Bone marrow (tissue), 2 donors: ENCODE data around the gene PRELID3B.

Source experiments
- DNase-seq, 2 donors: peaks; one replicate each; lab custom pipeline; 2025; lab: John Stamatoyannopoulos, UW

Gene PRELID3B

DNA sequence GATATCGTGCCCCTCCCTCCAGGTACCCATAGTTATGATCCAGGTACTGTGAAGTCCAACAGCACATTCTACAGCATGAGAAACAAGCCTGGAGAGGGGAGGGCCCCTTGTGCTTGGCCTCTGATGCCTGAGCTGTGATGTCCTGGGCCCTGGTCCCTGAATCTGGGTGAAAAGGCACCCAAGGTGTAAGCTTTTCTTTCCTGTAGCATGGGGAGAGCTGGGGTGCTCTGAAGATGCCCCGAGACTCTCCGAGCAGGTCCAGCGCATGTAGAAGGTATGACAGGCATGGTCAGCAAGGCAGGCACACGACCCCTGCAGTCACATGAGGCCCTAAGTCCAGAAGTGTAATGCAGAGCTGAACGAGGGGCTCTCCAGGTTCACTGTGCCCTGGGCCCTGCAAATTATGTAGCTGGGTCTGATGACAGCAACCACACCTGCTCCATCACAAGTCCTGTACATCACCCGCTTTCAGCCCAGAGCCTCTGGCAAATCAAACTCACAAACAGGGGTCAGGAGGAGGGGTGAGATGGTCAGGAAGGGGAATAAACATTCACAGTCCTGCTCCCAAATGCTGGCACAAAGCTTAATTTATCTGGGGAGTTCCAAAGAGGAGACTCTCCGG lies 33.8 kb downstream of the PRELID3B start:
- DNase-seq, result no peak

DNA sequence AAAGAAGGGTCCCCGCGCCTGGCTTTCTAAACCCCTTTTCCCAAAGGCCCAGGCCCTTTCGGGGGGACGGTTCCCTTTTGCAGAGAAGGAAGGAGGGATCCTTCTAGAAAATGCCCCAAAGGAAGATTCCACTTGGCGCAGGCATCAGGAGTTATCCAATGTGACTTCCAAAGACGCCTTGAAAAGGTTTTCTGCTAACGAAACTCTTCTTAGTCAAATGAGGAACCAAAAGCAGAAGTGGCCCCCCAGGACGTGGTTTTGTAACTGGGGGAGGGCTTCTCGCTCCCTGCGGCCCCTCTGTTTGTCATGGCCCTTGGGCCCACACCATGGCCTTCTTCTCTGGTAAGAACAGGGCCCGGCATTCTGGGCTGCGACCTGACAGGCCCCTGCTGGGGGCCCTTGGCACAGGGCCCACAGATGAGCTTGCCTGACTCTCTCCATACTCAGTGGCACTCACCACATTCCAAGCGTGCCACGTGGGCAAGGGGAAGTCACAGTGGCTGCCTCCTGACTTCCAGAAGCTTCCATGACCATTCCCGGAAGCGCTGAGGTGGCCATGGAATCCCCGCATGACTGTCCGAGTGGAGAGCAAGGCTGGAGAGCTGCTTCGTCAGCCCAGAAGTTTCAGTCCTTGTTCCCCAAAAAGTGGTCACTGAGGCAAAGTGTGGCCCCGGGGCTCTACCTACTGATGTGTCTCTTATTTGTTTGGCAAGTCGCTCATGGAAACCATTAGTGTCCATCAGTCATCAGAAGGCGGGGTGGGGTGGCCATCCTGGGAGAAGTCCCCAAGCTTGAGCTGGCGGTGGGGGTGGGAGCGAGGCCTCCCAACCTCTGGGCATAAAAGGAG lies 34.7 kb downstream of the PRELID3B start:
- peak; percentile 80 to 85 for DNase-seq

DNA sequence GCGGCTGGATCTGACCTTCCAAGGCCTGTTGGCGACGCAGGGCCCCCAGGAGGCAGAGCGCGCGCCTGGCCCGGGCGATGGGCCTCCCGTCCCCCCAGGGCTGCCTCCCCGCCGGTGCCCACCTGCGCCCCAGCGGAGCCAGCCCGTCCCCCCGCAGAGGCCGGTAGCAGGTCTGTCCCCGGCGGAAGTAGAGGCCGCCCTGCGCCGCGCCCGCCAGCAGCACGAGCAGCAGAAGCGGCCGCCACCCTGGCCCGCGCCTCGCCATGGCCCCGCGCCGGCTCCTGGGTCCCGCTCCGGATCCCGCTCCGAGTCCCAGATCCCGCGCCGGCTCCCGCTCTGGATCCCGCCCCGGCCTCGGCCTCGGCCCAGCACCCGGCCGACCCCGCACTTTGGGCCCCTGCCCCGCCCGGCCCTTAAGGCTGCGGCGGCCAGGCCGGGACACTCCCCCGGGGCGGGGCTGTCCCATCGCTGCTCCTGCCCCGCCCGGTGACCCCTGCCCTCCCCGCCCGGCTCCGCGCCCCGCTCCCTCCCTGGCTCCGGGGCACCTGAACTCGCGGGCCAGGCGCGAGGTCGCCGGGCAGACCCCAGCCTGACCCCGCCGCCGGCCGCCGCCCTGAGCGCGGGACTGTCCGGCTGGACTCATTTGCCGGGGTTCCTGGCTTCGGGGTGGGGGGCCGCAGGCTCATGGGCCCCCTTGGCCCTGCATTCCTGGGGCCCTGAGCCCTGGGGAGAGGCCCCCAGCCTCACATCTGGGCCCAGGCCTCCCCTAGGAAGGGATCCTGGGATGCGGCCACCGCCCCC lies 35.5 kb downstream of the PRELID3B start, which contains the start of gene CTSZ:
TSS of gene CTSZ (minus strand) at position 391 of the 801 bp plus-strand sequence. CDS start at position 265, 126 bp downstream.
- peak in 1 of 2 donors; percentile 78 for DNase-seq

DNA sequence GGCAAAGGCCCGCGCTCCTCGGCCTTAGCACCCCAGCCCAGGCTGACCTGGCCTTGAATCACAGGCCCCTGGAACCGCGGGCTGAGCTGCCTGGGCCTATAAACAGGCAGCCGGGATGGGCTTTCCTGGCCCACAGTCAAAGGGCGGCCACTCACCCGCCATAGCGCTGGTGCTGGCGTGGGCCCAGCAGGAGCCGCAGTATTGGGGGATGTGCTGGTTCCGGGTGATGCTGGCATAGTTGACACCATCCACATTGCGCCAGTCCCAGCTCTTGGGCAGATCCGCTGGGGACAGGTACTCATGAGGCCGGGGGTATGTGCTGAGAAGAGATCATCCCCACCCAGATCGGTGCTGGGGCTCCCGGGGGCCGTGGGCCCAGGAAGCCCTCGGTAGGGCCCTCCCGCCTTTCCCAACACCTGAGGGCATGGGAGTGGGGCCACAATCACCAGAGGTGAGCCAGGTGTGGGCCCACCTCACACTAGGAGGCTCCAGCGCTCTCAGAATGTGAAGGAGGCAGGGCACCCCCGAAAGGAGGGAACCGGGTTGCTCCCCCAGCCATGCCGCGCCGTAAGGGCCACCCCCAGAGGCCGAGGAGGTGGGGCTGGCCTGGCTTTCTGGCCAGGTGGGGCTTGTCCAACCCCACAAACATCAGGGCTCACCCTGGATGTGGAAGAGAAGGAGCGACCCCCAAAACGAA lies 36.3 kb downstream of the PRELID3B start:
- no peak for DNase-seq

DNA sequence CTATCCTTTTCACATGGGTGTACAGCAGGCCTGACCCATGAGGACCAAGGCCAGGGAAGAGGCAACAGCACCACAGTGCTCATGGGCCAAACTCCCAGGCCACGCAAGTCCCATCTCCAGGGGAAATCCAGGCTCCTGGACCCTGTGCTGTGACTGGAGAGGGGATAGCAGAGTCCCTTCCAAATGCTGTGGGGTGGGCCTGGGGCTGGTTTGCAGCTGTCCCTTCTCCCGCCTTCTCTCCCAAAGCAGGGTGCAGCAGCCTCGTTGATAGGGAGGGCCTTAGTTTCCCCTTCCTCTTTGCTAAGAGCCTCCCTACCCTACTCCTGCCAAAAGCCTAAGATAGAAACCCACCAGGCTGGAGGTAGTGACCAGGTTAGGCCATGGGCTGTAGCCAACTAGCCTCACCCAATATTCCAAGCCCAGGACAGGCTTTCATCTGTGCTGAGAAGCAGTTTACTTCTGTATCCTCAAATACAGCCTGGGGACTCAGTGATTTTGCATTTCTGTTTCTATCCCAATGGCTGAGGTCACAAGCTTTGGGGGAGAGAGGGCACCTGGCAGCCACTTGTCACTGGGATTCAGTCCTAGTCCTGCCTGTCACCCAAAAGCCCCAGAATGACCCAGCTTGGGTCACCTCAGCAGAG lies 36.9 kb downstream of the PRELID3B start:
- DNase-seq, result no peak

DNA sequence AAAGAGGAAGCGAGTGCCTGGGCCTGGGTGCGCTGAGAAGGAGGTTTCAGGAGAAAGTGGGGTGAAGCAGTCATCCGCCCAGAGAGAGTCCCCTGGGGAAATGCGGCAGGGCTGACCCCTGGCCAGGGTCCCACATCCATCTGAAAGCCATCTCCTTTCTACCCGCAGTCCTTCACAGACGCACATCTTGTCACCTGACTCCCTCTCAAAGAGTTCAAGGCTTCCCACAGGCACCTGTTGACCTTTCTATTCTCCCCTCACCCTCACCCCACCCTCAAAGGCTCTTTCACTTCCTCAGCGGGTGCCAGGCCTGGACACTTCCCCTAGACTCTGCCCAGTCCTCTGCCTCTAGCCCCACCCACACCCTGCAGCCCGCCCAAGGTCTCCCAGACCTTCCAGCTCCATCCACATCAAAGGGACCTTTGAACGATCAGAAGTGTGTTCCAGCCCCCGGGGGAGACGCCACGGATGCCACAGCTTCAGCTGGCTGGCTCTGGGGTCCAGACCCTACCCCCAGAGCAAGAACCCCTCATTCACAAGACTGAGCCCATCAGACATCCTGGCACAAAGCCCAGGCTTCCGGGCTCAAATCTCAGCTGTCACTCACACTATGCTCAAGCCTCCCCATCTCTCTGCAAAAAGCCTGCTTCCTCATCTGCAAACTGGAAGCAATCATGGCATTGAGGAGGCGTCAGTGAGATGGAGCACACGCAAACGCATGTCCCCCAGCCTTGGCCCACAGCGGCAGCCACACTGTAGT lies 37.6 kb downstream of the PRELID3B start:
- DNase-seq, result peak; percentile 81 to 86

DNA sequence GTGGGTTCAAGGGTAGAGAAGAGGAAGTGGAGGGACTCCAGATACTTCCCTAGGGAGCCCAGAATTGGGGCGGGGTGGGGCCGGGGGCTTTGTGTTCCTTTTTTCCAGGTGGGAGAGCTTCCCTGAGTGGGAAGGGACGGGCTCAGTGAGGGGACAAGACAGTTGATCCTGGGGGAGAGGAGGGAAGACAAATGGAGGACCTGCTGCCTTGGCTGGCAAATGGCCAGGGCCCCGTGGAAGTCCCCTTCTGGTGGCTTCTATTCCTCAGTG lies 38.2 kb downstream of the PRELID3B start:
- peak; percentile 72 to 73 for DNase-seq

DNA sequence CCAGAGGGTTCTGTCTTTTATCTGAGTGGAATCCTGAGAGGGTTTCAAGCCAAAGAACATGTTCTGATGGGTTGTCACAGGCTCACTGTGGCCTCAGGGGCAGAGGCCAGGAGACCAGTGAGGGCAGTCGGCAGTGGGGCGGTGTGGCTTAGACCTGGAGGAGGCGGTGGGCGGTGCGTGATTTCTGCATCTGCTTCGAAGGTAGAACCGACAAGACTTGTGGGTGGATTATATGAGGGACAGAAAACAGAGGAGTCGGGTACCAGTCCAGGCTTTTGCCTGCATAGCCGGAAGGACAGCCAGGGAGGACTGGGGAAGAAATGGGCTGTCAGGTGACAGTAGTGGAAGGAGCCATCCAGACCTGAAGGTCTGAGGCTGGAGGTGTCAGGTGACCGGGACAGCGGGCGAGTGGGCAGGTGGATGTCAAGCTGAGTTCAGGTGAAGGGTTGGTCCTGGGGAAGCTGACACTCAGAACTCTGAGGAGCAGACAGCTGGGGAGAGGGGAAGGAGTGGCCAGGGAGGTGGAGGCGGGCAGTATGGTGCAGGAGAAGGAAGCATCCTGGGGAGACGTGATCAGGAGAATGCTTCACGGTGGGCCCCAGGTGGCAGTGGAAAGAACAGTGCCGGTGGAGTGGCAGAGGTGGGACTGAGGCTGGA lies 38.6 kb downstream of the PRELID3B start:
- DNase-seq, result no peak

DNA sequence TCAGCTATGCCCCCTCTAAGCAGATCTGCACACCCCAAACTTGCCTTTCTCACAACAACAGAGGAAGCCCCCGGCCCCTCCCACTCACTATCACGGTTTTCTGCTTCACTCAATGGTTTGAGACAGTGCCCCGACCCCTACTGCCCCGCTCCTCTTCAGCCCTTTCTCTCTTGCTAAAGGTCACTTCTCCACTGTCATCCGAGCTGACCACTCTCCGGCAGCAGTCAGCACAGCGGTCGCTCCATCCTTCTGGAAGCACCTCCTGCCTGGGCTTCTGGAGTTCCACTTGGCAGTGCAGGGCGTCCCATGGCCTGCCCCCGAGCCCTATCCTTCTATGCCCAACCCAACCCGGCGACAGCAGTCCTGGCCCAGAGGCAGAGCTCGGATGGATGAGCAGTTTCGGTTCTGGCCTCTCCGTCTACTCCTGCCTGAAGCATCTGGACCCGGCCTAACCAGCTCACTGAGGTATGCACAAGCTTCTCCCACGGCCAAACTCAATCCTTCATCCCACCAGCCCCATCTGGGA lies 39.6 kb downstream of the PRELID3B start:
- no peak for DNase-seq

DNA sequence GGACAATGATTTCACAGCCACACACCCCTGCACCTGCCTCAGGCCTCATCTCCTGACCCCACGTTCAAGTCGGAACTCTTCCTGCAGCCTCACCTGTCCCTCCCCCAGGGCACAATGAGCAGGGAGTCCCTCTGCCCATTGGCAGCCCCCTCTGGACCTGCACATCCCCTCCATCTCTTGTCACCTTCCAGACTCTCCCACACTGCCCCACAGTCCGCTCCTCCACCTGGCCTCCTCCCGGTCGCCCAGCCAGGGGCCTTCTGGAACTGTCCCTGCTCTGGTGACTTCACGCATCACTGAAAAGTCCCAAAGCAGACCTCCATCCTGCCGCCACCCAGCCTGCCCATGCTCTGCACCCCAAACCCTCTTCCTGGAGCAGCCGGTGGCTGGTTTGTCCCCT lies 40.2 kb downstream of the PRELID3B start:
- no peak for DNase-seq

DNA sequence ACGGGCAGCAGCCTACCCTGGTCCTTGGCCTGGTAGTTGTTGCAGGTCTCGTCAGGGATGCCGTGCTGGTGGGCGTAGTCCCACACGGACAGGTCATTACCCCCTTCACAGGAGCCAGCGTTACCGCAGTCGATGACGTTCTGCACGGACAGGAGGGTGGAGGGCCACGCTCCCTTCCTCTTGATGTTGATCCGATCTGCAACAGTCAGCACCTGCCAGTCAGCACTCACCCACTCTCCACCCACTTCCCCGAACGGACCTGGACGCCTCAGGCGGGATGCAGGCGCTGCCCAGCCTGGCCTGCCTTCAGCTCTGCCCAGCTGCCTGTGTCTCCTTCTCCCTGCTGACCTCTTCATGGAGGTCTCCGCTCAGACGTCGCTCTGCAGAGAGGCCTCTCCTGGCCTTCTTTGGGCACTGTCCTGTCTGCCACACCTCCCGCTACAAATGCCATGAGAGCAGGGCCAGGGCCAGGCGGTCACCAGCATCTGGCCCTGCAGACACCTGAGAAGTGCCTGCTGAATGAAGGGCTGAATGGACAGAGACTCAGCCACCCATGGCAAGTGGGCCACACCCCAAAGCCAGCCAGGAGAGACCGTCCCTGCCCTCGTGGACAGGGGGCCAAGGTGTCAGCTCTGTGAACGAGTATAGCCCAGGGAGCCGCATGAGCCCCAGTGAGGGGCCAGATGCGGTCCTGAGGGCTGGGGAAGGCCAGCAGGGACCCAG lies 41.0 kb downstream of the PRELID3B start:
- DNase-seq, result no peak

DNA sequence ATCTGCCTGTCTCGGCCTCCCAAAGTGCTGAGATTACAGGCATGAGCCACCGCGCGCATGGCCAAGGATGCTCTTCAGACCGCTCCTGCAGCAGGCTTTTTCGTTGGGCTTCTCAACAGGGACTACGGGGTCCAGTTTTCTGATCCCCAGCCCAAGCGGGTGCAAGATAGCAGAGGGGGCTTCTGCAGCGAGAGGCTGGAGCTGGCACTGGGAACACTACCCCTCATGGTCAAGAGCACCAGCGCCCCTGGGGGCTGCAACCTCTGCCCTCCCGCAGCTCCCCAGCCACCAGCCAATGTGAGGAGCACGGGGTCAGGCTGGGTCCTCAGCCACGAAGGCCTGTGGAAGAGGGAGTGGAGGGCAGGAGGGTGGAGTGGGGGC lies 41.5 kb downstream of the PRELID3B start:
- no peak for DNase-seq

DNA sequence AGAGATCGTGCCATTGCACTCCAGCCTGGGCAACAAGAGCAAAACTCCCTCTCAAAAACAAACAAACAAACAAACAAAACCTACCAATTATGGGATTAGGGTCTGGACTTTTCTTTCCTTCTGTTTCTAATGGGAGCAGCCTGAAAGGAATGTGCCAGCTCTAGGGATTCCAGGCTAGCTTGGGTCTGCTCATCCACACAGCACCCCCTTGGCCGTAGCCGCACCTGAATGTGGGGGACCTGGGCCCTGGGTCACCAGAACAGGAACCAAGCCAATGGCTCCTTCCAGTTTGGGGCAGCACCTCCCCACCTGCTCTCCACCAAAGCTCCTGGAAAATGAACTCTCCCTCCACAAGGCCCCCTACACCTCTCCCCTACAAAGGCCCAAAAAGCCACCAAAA lies 42.3 kb downstream of the PRELID3B start:
- DNase-seq, result no peak

DNA sequence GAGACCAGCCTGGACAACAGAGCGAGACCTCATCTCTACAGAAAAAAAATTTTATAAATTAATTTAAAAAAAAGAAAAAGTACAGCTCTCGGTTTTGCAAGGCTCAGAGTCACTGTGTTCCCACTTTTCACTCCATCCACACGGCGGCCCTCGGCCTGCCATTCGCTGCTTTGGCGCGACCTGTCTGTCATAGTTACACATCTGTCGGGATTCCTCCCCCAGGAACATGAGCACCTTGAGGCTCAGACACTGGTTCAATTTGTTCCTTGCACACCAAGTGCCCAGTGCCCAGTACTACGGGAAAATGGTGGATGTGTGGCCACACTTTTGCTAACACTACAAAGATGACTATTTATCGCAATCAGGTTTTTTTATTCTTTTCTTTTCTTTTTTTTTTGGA lies 43.9 kb downstream of the PRELID3B start:
- no peak for DNase-seq

DNA sequence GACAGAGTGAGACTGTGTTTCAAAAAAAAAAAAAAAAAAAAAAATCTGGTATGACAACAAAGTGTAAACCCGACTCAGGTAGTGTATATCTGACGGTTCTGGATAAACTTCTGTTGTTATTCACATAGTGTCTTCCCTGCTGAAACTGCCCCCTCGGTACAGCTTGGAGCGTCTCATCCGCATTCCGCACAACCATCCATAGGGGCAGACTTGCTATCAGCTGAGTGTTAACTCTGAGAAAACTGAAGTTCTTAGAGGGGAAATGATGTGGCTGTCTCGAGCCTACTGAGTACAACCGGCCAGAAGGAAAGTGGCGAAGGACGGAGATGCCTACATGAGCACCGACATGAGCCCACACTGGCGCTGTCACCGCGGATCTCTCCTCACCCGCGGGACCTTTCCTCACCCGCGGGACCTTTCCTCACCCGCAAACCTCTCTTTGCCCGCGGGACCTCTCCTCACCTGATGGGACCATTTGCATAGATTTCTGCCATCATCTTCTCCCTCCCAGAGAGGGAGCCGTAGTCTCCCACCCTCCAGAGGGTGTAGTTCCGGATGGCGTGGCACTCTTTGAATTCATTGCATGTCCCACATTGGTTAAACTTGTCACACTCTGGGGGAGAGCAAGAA lies 45.3 kb downstream of the PRELID3B start:
- DNase-seq, result no peak

DNA sequence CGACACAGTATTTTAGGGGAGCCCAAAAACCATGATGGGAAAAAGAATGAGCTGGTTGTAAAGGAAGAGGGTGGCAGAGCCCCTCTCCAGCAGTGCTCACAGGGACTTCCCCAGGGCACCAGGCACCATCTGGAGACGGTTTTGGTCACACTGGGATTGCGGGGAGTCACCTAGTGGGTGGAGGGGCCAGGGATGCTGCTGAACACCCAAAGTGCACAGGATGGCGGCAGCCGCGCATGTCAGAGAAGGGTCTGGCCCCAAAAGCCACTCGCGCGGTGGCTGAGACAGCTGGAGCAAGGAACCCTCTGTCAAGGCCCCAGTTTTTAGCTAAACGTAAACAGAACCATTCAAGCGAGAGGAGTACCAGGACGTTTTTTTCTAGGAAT lies 46.4 kb downstream of the PRELID3B start:
- DNase-seq, result no peak

DNA sequence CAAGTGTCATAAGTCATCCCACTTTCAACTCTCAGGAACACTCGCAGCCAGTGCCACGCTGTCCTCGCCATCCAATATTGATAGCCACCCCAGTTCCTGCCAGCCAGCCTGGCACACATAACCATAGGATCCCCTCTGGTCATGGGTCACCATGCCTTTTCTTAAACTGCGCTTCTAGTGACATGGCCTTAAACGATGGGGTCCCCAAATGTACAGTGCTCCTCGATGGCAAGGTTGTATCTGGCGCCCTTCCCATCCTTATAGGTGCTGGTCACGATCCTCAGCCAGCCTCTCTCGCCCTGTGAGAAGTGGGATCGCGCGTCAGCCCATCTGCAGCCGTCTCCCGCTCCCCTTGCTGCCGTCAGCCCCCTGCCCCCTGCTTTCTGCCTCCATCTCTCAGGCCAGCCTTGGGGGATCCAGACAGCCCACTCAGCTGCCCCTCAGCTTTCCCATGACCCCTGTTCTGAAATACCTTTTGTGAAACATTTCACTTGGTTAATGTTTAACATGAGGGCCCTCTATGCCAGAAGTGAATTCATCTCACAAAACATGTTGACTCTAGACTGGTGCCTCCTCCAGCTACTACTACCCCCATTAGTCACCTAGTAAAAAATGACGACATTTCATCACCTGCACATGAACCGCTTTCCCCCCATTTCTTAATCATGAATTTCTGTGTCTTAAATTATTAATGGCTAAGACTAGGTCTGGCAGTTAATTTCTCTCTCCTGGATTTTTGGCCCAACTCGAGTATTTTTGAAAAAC lies 46.9 kb downstream of the PRELID3B start:
- no peak for DNase-seq

DNA sequence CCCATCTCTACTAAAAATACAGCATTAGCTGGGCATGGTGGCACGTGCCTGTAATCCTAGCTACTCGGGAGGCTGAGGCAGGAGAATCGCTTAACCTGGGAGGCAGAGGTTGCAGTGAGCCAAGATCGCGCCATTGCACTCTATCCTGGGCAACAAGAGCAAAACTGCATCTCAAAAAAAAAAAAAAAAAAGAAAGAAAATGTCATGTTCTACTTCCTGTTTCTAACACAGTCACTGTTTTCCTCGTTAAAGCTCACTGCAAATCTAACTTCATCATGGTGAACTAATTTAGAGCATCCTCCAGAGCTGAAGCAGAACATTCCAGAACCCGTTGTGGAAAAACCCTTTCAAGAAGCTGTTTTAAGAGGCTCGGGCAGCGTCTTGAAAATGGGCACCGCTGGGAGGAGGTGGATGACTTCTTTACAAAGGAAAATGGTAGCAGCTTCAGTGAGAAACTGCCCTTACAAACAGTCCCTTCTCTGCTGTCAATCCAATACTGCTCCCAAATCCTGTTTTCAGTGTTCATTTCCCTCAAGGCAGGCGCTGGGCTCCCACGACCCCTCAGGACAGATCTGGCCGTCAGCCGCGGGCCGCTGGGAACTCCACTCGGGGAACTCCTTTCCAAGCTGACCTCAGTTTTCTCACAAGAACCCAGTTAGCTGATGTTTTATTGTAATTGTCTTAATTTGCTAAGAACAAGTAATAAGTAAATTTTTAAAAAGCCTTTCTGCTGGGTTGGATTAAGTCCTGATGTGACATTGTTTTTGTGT lies 48.0 kb downstream of the PRELID3B start:
- DNase-seq, result no peak
